Immature natural killer cell (primary cell): Measurements from ENCODE around the gene ILDR1. TPM values are rescaled to one million over a fixed set of nuclear protein-coding genes. Genes with fewer than 3 reads are reported as not detected.

Experiments used
- DNase-seq, 3 donors: peaks; one replicate each; pipeline ENCODE4 v3.0.0; 2022; ENCODE audit warnings: mixed read lengths in 1 of 3
- H3K27ac Mint-ChIP-seq, 6 donors: one replicate each; pipeline ENCODE4 v1.8.0; 2020; ENCODE audit warnings: mixed read lengths in 6 of 6, mild to moderate bottlenecking in 5 of 6, inconsistent platforms in 4 of 6, moderate library complexity in 3 of 6
- H3K27me3 Mint-ChIP-seq, 3 donors: one replicate each; pipeline ENCODE4 v1.8.0; 2020 to 2021; ENCODE audit warnings: low read depth in 3 of 3, mild to moderate bottlenecking in 3 of 3, mixed read lengths in 3 of 3, moderate library complexity in 3 of 3, inconsistent platforms in 1 of 3
- H3K36me3 Mint-ChIP-seq, 3 donors: one replicate each; pipeline ENCODE4 v1.8.0; 2020; ENCODE audit warnings: mixed read lengths in 3 of 3, inconsistent platforms in 2 of 3, mild to moderate bottlenecking in 2 of 3
- H3K4me1 Mint-ChIP-seq, 2 donors: one replicate each; pipeline ENCODE4 v1.8.0; 2020; ENCODE audit warnings: inconsistent platforms in 2 of 2, mild to moderate bottlenecking in 2 of 2, mixed read lengths in 2 of 2, moderate library complexity in 1 of 2
- H3K4me3 Mint-ChIP-seq, 5 donors: one replicate each; pipeline ENCODE4 v1.8.0; 2020; ENCODE audit warnings: mild to moderate bottlenecking in 5 of 5, mixed read lengths in 5 of 5, inconsistent platforms in 3 of 5, moderate library complexity in 3 of 5
- H3K9me3 Mint-ChIP-seq, 6 donors: one replicate each; pipeline ENCODE4 v1.8.0; 2020; ENCODE audit warnings: mild to moderate bottlenecking in 6 of 6, mixed read lengths in 6 of 6, inconsistent platforms in 4 of 6, moderate library complexity in 3 of 6
- polyA plus RNA-seq, 3 donors: library from polyadenylated mRNA; unstranded; fragments of 300-500 nt; fragmentation: Illumina TruSeq; gene quantifications; one replicate each; pipeline ENCODE4 v1.2.3, GENCODE V29; 2021

The ILDR1 gene
- polyA plus RNA-seq, 3 donors from 2014 or later, result not detected

- Mint-ChIP-seq H3K9me3 (peaks cover 5 to 37% (median 18%) of the 10 kb centered on the region in 6 donors), H3K4me1 (no peaks in the 10 kb centered on the region), H3K27ac (no peak overlapping the region), H3K27me3 (no peaks in the 10 kb centered on the region), H3K4me3 (no peak overlapping the region), H3K36me3 (peaks cover 0 to 3% (median 0%) of the 10 kb centered on the region in 3 donors)
- no peak for DNase-seq
Measured at GRCh38 chr3:122033023-122033422, 11.0 kb upstream of the ILDR1 start.

- Mint-ChIP-seq H3K27ac (no peak overlapping the region), H3K27me3 (no peaks in the 10 kb centered on the region), H3K4me1 (no peaks in the 10 kb centered on the region), H3K36me3 (peaks cover 0 to 3% (median 0%) of the 10 kb centered on the region in 3 donors), H3K9me3 (peaks cover 2 to 32% (median 14%) of the 10 kb centered on the region in 6 donors), H3K4me3 (no peak overlapping the region)
- no peak for DNase-seq
Measured at GRCh38 chr3:122032531-122032930, 10.5 kb upstream of the ILDR1 start.

GRCh38 chr3:122031123-122031468 is 9.0 kb upstream of the ILDR1 start:
- Mint-ChIP-seq H3K27me3 (no peaks in the 10 kb centered on the region), H3K4me3 (no peak overlapping the region), H3K4me1 (no peaks in the 10 kb centered on the region), H3K27ac (no peak overlapping the region), H3K9me3 (peaks cover 0 to 25% (median 8%) of the 10 kb centered on the region in 6 donors), H3K36me3 (peaks cover 0 to 3% (median 0%) of the 10 kb centered on the region in 3 donors)
- DNase-seq, result no peak

GRCh38 chr3:122030381-122031122 is 8.5 kb upstream of the ILDR1 start:
- H3K4me3 Mint-ChIP-seq, result no peak overlapping the region
- H3K27me3 Mint-ChIP-seq, result no peaks in the 10 kb centered on the region
- H3K4me1 Mint-ChIP-seq, result no peaks in the 10 kb centered on the region
- H3K36me3 Mint-ChIP-seq, result no peaks in the 10 kb centered on the region
- peak in 1 of 3 donors; percentile 14 for DNase-seq
- peak overlapping the region in 1 of 6 donors; percentile 29 for H3K27ac Mint-ChIP-seq
- peaks cover 0 to 19% (median 3%) of the 10 kb centered on the region in 6 donors for H3K9me3 Mint-ChIP-seq

- Mint-ChIP-seq H3K9me3 (no peaks in the 10 kb centered on the region), H3K36me3 (no peaks in the 10 kb centered on the region), H3K4me3 (no peak overlapping the region), H3K4me1 (no peaks in the 10 kb centered on the region), H3K27ac (no peak overlapping the region), H3K27me3 (peaks cover 2 to 6% (median 2%) of the 10 kb centered on the region in 3 donors)
- DNase-seq, result no peak
Measured at GRCh38 chr3:122025296-122025695, 3.2 kb upstream of the ILDR1 start.

- Mint-ChIP-seq H3K9me3 (no peaks in the 10 kb centered on the region), H3K36me3 (no peaks in the 10 kb centered on the region), H3K27ac (no peak overlapping the region), H3K27me3 (peaks cover 2 to 6% (median 3%) of the 10 kb centered on the region in 3 donors), H3K4me3 (no peak overlapping the region), H3K4me1 (no peaks in the 10 kb centered on the region)
- DNase-seq, result no peak
Measured at GRCh38 chr3:122024800-122025199, 2.8 kb upstream of the ILDR1 start.

GRCh38 chr3:122023335-122023910 is 1.4 kb upstream of the ILDR1 start:
- H3K27me3 Mint-ChIP-seq, result peaks cover 2 to 6% (median 3%) of the 10 kb centered on the region in 3 donors
- peak overlapping the region in 1 of 5 donors; percentile 0 for H3K4me3 Mint-ChIP-seq
- no peaks in the 10 kb centered on the region for H3K4me1 Mint-ChIP-seq
- no peak overlapping the region for H3K27ac Mint-ChIP-seq
- no peak for DNase-seq
- no peaks in the 10 kb centered on the region for H3K9me3 Mint-ChIP-seq
- H3K36me3 Mint-ChIP-seq, result no peaks in the 10 kb centered on the region

- no peak for DNase-seq
- Mint-ChIP-seq H3K4me3 (no peak overlapping the region), H3K27ac (no peak overlapping the region), H3K9me3 (no peaks in the 10 kb centered on the region), H3K27me3 (peaks cover 2 to 9% (median 6%) of the 10 kb centered on the region in 3 donors), H3K4me1 (no peaks in the 10 kb centered on the region), H3K36me3 (no peaks in the 10 kb centered on the region)
Measured at GRCh38 chr3:122021037-122021436, 1.0 kb downstream of the ILDR1 start.

GRCh38 chr3:122019493-122019892 is 2.6 kb downstream of the ILDR1 start:
- Mint-ChIP-seq H3K4me3 (no peak overlapping the region), H3K9me3 (no peaks in the 10 kb centered on the region)

GRCh38 chr3:122014741-122015140 is 7.3 kb downstream of the ILDR1 start:
- H3K27me3 Mint-ChIP-seq, result peaks cover 0 to 14% (median 2%) of the 10 kb centered on the region in 3 donors
- H3K36me3 Mint-ChIP-seq, result no peaks in the 10 kb centered on the region
- H3K9me3 Mint-ChIP-seq, result no peaks in the 10 kb centered on the region
- no peak overlapping the region for H3K4me3 Mint-ChIP-seq
- DNase-seq, result no peak
- H3K4me1 Mint-ChIP-seq, result no peaks in the 10 kb centered on the region
- no peak overlapping the region for H3K27ac Mint-ChIP-seq

More at GRCh38 chr3:122019493-122019892, 2.6 kb downstream of the ILDR1 start:
- H3K27me3 Mint-ChIP-seq, result peaks cover 2 to 11% (median 6%) of the 10 kb centered on the region in 3 donors
- no peaks in the 10 kb centered on the region for H3K4me1 Mint-ChIP-seq
- no peak for DNase-seq
- H3K27ac Mint-ChIP-seq, result no peak overlapping the region
- H3K36me3 Mint-ChIP-seq, result no peaks in the 10 kb centered on the region

GRCh38 chr3:122013448-122013925 is 8.6 kb downstream of the ILDR1 start:
- no peak for DNase-seq
- no peaks in the 10 kb centered on the region for H3K4me1 Mint-ChIP-seq
- H3K27me3 Mint-ChIP-seq, result peaks cover 0 to 14% (median 2%) of the 10 kb centered on the region in 3 donors
- H3K9me3 Mint-ChIP-seq, result no peaks in the 10 kb centered on the region
- H3K27ac Mint-ChIP-seq, result no peak overlapping the region
- H3K4me3 Mint-ChIP-seq, result no peak overlapping the region
- no peaks in the 10 kb centered on the region for H3K36me3 Mint-ChIP-seq

- Mint-ChIP-seq H3K9me3 (no peaks in the 10 kb centered on the region), H3K27ac (no peak overlapping the region), H3K27me3 (peaks cover 0 to 12% (median 2%) of the 10 kb centered on the region in 3 donors), H3K36me3 (no peaks in the 10 kb centered on the region), H3K4me1 (no peaks in the 10 kb centered on the region), H3K4me3 (no peak overlapping the region)
- DNase-seq, result no peak
Measured at GRCh38 chr3:122012821-122013220, 9.2 kb downstream of the ILDR1 start.

GRCh38 chr3:122011396-122011795 is 10.7 kb downstream of the ILDR1 start:
- no peaks in the 10 kb centered on the region for H3K36me3 Mint-ChIP-seq
- peaks cover 0 to 8% (median 2%) of the 10 kb centered on the region in 3 donors for H3K27me3 Mint-ChIP-seq
- no peaks in the 10 kb centered on the region for H3K4me1 Mint-ChIP-seq
- H3K9me3 Mint-ChIP-seq, result no peaks in the 10 kb centered on the region
- no peak overlapping the region for H3K27ac Mint-ChIP-seq
- no peak for DNase-seq
- no peak overlapping the region for H3K4me3 Mint-ChIP-seq

GRCh38 chr3:122010506-122010905 is 11.5 kb downstream of the ILDR1 start:
- H3K4me1 Mint-ChIP-seq, result no peaks in the 10 kb centered on the region
- no peaks in the 10 kb centered on the region for H3K9me3 Mint-ChIP-seq
- no peak for DNase-seq
- H3K36me3 Mint-ChIP-seq, result no peaks in the 10 kb centered on the region
- no peak overlapping the region for H3K27ac Mint-ChIP-seq
- no peak overlapping the region for H3K4me3 Mint-ChIP-seq
- H3K27me3 Mint-ChIP-seq, result peaks cover 2 to 9% (median 2%) of the 10 kb centered on the region in 3 donors
